ENCODE results near the gene THPO.

Gene THPO

GRCh38 chr3:184377882-184378445, at the start of gene THPO:
Gene THPO (minus strand): TSS chr3:184378207. CDS start chr3:184376259, 1,948 bp downstream.
- no peak for DNase-seq (ENCODE audit: low read depth in 3 of 3, low spot score in 1 of 3)

DNA sequence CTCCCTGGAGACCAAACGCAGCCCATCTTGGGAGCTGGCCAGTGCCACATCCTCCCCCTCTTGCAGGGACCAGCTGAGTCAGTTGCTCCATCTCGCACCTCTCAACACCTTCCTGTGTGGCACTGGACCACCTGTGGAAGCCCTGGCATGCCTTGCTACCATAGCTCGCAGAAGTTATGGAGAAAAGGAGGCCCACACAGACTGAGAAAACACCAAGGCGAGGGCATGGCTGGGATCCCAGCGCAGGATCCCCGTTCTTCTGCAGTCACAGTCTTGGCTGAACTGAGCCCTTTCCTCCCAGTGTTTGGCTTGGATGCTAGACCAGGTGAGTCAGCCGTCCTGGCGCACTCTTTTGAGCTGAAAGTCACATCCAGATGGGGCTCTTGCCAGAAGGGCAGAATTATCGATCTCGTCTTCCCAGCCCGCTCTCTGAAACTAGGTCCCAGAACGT, 48.7 kb upstream of the THPO start:
- no peak for DNase-seq (ENCODE audit: low read depth in 3 of 3, low spot score in 1 of 3)

DNA sequence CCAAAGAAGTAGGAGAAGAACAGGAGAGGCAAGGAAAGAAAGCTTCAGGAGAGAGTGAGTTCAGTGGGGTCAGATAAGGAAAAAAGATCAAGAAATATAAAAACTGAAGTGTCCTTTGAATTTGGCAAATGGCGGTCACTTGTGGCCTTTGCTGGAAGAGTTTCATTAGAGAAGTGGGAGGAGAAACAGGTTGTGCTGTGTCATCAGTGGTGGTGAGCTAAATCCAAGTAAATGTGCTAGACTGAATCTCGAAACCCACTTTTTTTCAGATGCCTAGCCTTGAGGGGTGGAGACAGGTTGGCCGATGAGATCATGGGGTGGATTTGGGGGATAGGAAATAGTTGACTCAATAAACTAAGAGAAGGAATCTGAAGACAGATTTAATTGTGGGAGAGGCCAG, 45.6 kb upstream of the THPO start:
- DNase-seq (ENCODE audit: low read depth in 3 of 3, low spot score in 1 of 3), result no peak

- DNase-seq (ENCODE audit: low read depth in 3 of 3, low spot score in 1 of 3), result no peak
These were observed 41.2 kb upstream of the THPO start for GRCh38 chr3:184419171-184419570.

DNA sequence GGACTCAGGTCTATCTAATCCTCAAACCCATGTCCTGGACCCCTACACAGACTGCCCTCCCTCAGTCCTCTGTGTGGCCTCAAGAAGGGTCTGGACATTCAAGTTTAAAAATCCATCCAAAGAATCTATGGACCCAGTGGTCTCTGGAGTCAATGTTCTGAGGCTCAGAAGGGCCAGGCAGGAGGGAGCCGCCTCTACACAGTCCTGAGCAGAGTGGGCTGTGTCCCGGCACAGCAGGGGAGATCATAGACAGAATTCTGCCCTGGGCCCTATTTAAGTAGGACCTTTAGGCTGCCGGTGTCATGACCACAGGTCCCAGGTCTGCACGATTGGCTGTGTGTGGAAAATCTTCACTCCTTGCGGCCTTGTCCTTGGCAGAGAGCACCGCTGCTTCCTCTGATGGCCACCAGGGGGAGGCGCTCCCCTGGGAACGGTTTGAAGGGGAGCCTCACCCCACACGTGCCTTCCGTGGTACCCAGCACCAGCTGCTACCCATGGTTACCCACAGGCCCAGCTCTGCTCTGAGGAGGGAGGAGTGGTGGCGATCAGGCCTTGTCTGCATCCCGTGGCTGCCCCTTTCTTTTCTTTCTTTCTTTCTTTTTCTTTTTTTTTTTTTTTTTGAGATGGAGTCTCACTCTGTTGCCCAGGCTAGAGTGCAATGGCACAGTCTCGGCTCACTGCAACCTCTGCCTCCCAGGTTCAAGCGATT, 39.8 kb upstream of the THPO start:
- peak; percentile 3 to 58 (median 53) for DNase-seq (ENCODE audit: low read depth in 3 of 3, low spot score in 1 of 3)

DNA sequence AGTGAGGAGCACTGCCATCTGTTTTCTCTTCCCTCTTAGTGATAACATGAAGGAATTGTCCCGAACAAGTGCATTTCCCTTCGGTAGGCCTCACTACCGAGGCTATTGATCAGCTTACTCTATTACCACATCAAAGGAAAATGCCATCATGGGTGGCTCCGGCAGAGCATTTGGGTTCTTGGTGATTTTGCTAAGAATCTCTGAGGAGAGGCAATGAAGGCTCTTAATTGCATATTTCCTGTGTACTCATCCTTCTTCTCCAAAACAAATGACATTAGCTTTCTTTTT, 37.1 kb upstream of the THPO start:
- DNase-seq (ENCODE audit: low read depth in 3 of 3, low spot score in 1 of 3), result no peak

GRCh38 chr3:184414418-184415202, 36.6 kb upstream of the THPO start:
- no peak for DNase-seq (ENCODE audit: low read depth in 3 of 3, low spot score in 1 of 3)

DNA sequence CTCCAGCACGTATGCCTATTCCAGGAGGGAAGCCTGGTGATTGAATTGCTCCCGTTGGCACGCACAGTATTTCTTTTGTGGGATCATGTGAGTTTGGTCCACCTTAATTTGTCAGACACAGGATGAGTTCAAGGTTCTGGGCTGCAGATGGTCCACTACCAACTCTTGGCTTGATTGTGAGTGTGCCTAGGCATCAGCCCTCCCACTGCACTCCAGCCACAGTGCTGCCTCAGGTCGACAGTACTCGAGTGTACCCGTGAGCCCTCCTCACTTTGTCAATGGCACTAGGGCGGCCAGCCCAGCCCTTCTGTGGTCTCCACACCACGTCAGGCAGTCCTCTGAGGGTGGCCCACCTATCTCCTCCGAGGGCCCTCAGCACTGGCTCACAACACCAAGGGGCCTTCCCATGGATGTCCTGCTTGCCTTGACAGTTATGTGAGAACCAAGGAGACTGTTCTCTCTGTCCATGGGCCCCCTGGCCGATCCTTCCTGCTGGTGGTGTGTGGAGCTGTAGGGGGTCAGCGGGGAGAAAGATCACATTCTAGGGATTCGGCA, 32.0 kb upstream of the THPO start:
- DNase-seq (ENCODE audit: low read depth in 3 of 3, low spot score in 1 of 3), result no peak

DNA sequence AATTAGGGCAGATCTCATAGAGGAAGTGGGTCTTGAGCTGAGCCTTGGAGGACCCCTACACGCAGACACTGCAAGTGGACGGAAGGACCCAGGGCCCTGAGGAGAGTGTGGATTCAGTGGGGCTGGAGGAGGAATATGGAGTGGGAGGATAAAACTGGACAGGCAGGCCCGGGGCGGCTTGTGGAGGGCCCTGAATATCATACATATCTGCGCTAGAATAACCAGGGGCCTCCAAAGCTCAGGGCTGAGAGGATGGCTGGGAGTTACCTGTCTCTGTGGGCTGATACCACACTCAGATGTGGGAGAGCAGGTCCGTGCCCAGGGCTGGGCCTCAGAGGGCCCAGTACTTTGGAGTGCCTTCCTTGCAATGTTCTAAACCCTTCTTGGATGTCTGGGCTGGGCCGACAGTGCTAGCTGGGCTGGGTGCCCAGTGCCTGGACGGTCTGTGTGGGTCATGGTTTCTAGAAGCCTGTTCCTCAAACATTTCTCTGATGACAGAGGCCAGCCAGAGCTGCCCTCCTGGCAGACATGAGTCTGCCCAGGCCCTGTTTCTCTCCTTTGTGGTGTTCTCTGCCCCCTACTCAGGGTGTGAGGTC, 31.4 kb upstream of the THPO start:
- no peak for DNase-seq (ENCODE audit: low read depth in 3 of 3, low spot score in 1 of 3)

GRCh38 chr3:184405075-184406030, 27.3 kb upstream of the THPO start:
- no peak for DNase-seq (ENCODE audit: low read depth in 3 of 3, low spot score in 1 of 3)

- DNase-seq (ENCODE audit: low read depth in 3 of 3, low spot score in 1 of 3), result no peak
These were observed 21.4 kb upstream of the THPO start for GRCh38 chr3:184399410-184399809.

- DNase-seq (ENCODE audit: low read depth in 3 of 3, low spot score in 1 of 3), result no peak
These were observed 17.3 kb upstream of the THPO start for GRCh38 chr3:184395320-184395660.

- DNase-seq (ENCODE audit: low read depth in 3 of 3, low spot score in 1 of 3), result no peak
These were observed 13.3 kb upstream of the THPO start for GRCh38 chr3:184391266-184391665.

DNA sequence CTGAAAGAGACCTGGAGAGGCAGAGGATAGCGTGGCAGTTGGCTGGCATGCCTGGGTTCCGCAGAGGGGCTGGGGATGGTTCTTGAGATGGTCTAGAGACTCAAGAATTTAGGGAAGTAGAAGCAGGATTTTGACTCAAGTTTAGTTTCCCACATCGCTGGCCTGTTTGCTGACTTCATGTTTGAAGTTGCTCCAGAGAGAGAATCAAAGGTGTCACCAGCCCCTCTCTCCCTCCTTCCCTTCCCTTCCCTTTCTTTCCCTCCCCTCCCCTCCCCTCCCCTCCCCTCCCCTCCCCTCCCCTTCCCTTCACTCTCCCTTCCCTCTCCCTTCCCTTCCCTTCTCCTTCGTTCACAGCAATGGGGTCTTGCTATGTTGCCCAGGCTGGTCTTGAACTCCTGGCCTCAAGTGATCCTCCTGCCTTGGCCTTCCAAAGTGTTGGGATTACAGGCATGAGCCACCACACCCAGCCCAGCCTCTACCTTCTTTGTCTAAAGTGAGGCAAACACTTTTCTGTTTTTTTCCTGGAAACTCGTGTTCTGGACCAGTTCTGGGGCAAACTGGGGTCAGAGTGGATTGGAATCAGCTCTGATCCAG, 12.0 kb upstream of the THPO start:
- no peak for DNase-seq (ENCODE audit: low read depth in 3 of 3, low spot score in 1 of 3)

GRCh38 chr3:184389384-184389783, 11.4 kb upstream of the THPO start:
- no peak for DNase-seq (ENCODE audit: low read depth in 3 of 3, low spot score in 1 of 3)

- DNase-seq (ENCODE audit: low read depth in 3 of 3, low spot score in 1 of 3), result no peak
These were observed 10.9 kb upstream of the THPO start for GRCh38 chr3:184388936-184389230.

DNA sequence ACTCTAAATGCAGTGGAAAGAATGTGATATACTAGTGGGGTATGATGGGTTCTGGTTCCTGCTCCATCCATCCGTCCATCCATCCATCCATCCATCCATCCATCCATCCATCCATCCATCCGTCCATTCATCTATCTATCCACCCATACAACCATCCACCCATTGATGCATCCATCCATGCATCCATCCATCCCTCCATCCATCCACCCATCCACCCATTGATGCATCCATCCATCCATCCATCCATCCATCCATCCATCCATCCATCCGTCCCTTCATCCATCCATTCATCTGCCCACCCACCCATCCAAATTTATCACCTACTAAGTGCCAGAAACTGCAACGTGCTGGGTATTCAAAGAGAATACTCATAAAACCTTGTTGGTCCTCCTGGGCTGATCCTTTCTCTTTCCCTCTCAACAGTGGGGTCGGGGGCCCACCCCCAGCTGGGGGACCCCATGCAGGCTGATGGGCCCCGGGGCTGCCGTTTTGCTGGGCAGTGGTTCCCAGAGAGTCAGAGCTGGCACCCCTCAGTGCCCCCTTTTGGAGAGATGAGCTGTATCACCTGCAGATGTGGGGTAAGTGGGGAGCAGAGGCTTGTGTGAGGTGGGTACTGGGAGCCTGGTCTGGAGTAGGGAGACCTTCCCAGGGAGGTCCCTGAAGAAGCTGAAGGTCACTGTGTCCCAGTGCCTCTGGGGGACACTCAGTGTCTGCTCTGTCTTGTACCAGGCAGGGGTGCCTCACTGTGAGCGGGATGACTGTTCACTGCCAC, 10.3 kb upstream of the THPO start:
- DNase-seq (ENCODE audit: low read depth in 3 of 3, low spot score in 1 of 3), result no peak

- DNase-seq (ENCODE audit: low read depth in 3 of 3, low spot score in 1 of 3), result no peak
These were observed 9.2 kb upstream of the THPO start for GRCh38 chr3:184387174-184387714.

- no peak for DNase-seq (ENCODE audit: low read depth in 3 of 3, low spot score in 1 of 3)
These were observed 8.2 kb upstream of the THPO start for GRCh38 chr3:184386047-184386806.

All from stimulated activated CD4-positive, alpha-beta T cell treated with anti-CD3 and anti-CD28 coated beads, TNF-alpha, amount 100 ng/mL, for 1 hour (primary cell).